GM12878 (cell line): ENCODE measurements around the gene CD84. TPM values are rescaled to one million over a fixed set of nuclear protein-coding genes. Genes with fewer than 3 reads are reported as not detected.

Experiments
- ATAC-seq: fragments of 200-7000 bp; cut with Tn5 transposase; 3 replicates; pipeline ENCODE4 v1.9.1; 2020; ENCODE audit warnings: mild to moderate bottlenecking, moderate library complexity
- BruUV-seq: library from RNA; stranded (reverse); fragments of 400-500 nt; replicated peaks from 2 replicates; lab custom pipeline; 2021; lab: Mats Ljungman, UMichigan
- CTCF ChIA-PET: fragments of 300-600 bp; sonication (Branson Sonifier 250); formaldehyde crosslinking; extraction: SDS; loops from one replicate; lab custom pipeline; 2021; ENCODE audit warnings: inconsistent platforms; lab: Yijun Ruan, JAX
- POLR2A ChIA-PET: fragments of 350-600 bp; formaldehyde crosslinking; extraction: SDS; loops from one replicate; lab custom pipeline; 2021; ENCODE audit warnings: inconsistent platforms; lab: Charles Lee
- RAD21 ChIA-PET: fragments of 300-600 bp; sonication (Branson Sonifier 250); formaldehyde crosslinking; loops from one replicate; lab custom pipeline; 2023; ENCODE audit warnings: antibody characterized with exemption; ENCODE audit not compliant: unreplicated experiment; lab: Charles Lee
- SMC1A ChIA-PET: fragments of 300-600 bp; sonication (Branson Sonifier 250); formaldehyde crosslinking; loops from one replicate; lab custom pipeline; 2023; ENCODE audit not compliant: unreplicated experiment, uncharacterized antibody; lab: Charles Lee
- DNase-seq: peaks from one replicate; pipeline ENCODE4 v3.0.0-alpha.2; 2011; ENCODE audit warnings: low read depth, low spot score
- FAIRE-seq: peaks from 3 replicates; lab custom pipeline; 2011; peaks lifted over from hg19 to GRCh38; lab: Jason Lieb, UNC
- H2AFZ ChIP-seq: 2 replicates; pipeline ENCODE4 v1.6.0; 2011; ENCODE audit warnings: low read depth, low read length, control low read depth; ENCODE audit not compliant: control insufficient read depth
- H3K27ac ChIP-seq: 2 replicates; pipeline ENCODE4 v1.5.1; 2011; ENCODE audit warnings: control low read depth; ENCODE audit not compliant: control insufficient read depth, insufficient read depth
- H3K27me3 ChIP-seq, 2 experiments: replicated peaks in 1 of 2; 2 replicates each; pipeline versions ENCODE4 v1.6.0 to v1.6.1; 2011; ENCODE audit warnings: low read length in 1 of 2; ENCODE audit not compliant: control insufficient read depth in 2 of 2, insufficient read depth in 2 of 2
- H3K36me3 ChIP-seq, 2 experiments: 2 replicates each; pipeline ENCODE4 v1.5.1; 2011; ENCODE audit warnings: low read length in 1 of 2; ENCODE audit not compliant: control insufficient read depth in 2 of 2, insufficient read depth in 2 of 2
- H3K4me1 ChIP-seq: 2 replicates; pipeline ENCODE4 v1.6.1; 2011; ENCODE audit warnings: mild to moderate bottlenecking, low read length, moderate library complexity, mixed read lengths; ENCODE audit not compliant: control insufficient read depth, insufficient read depth
- H3K4me2 ChIP-seq: 2 replicates; pipeline ENCODE4 v1.6.0; 2011; ENCODE audit warnings: control low read depth; ENCODE audit not compliant: control insufficient read depth, insufficient read depth
- H3K4me3 ChIP-seq: fragments of 200-600 bp; sonication (generic); 2 replicates; pipeline ENCODE4 v1.5.1; 2016
- H3K79me2 ChIP-seq: 2 replicates; pipeline ENCODE4 v1.6.0; 2011; ENCODE audit warnings: low read length; ENCODE audit not compliant: control insufficient read depth, insufficient read depth
- H3K9ac ChIP-seq: 2 replicates; pipeline ENCODE4 v1.8.0; 2011; ENCODE audit warnings: low read length, control low read depth, mixed read lengths; ENCODE audit not compliant: control insufficient read depth, insufficient read depth
- H3K9me3 ChIP-seq: replicated peaks from 3 replicates; pipeline ENCODE4 v1.5.1; 2011; ENCODE audit warnings: mild to moderate bottlenecking, low read length; ENCODE audit not compliant: control insufficient read depth, insufficient read depth
- H4K20me1 ChIP-seq: 2 replicates; pipeline ENCODE4 v1.6.0; 2011; ENCODE audit not compliant: control insufficient read depth, insufficient read depth
- BCL11A ChIP-seq: IDR thresholded peaks from 2 replicates; pipeline ENCODE4 v1.6.1; 2011; ENCODE audit warnings: low read depth, low read length
- CHD2 ChIP-seq: IDR thresholded peaks from 2 replicates; pipeline ENCODE4 v1.6.1; 2011; ENCODE audit warnings: low read depth, low read length, improper control_type of control experiment, borderline replicate concordance
- ESRRA ChIP-seq: IDR thresholded peaks from 2 replicates; pipeline ENCODE4 v1.6.1; 2012; ENCODE audit warnings: mild to moderate bottlenecking, low read length, improper control_type of control experiment
- FOXK2 ChIP-seq: fragments of 450-650 bp; IDR thresholded peaks from 2 replicates; pipeline ENCODE4 v1.6.1; 2017; ENCODE audit warnings: mild to moderate bottlenecking, moderate library complexity
- NRF1 ChIP-seq: conservative IDR thresholded peaks from 2 replicates; pipeline ENCODE4 v1.6.1; 2011; ENCODE audit warnings: mild to moderate bottlenecking, low read depth, low read length, improper control_type of control experiment
- PAX5 ChIP-seq: IDR thresholded peaks from 2 replicates; pipeline ENCODE4 v1.6.1; 2011; ENCODE audit warnings: low read depth, low read length, borderline replicate concordance
- RAD51 ChIP-seq: fragments of 450-650 bp; IDR thresholded peaks from 2 replicates; pipeline ENCODE4 v1.6.1; 2016; ENCODE audit warnings: moderate library complexity, mild to moderate bottlenecking, inconsistent platforms
- SMAD5 ChIP-seq: IDR thresholded peaks from 2 replicates; pipeline ENCODE4 v1.6.1; 2016; ENCODE audit warnings: antibody characterized with exemption, low read depth
- SMARCA5 ChIP-seq: fragments of 450-650 bp; IDR thresholded peaks from 2 replicates; pipeline ENCODE4 v1.6.1; 2017; ENCODE audit warnings: mild to moderate bottlenecking
- SRF ChIP-seq, 2 experiments: IDR thresholded peaks; 2 replicates each; pipeline ENCODE4 v1.6.1; 2011; ENCODE audit warnings: low read depth in 2 of 2, low read length in 2 of 2, mild to moderate bottlenecking in 1 of 2, moderate library complexity in 1 of 2
- WGBS: methylation state at CpG from one replicate; pipeline ENCODE4 v1.1.6; 2016; ENCODE audit warnings: low lambda C conversion rate; ENCODE audit not compliant: insufficient replicate concordance, insufficient coverage; ENCODE audit errors: missing lambda C conversion rate; 5-methylcytosine and 5-hydroxymethylcytosine counted together
- in situ Hi-C: fragments of 300-500 bp; cut with MboI; formaldehyde crosslinking; loops from 9 replicates; pipeline ENCODE4 v1.14.3; 2018; ENCODE audit warnings: mixed read lengths
- intact Hi-C: fragments of 100-400 bp; cut with micrococcal nuclease; formaldehyde crosslinking; loops from one replicate; pipeline ENCODE4 v1.14.2; 2022; ENCODE audit not compliant: unreplicated experiment
- polyA plus RNA-seq, 11 experiments: library from polyadenylated mRNA; depleted of rRNA in 4 of 11; unstranded in 6 of 11; stranded (reverse) in 5 of 11; fragments of >200 nt; fragmentation: Nextera tagmentation in 4 of 11; fragmentation: Illumina TruSeq in 1 of 11; extraction: Ambion mirVana in 4 of 11; extraction: Trizol in 1 of 11; gene quantifications; 1 replicate in 1 of 11; 2 replicates in 10 of 11; pipeline versions ENCODE4 v1.2.1 to v1.2.3, GENCODE V29; 2011 to 2016; ENCODE audit warnings: inconsistent platforms in 2 of 11, missing spikeins in 2 of 11, low read depth in 1 of 11
- total RNA-seq, 4 experiments: library from RNA; depleted of rRNA in 3 of 4; stranded (reverse); fragments of >200 nt in 3 of 4; fragmentation: Illumina TruSeq in 1 of 4; extraction: Trizol in 1 of 4; gene quantifications; 2 replicates each; pipeline versions ENCODE4 v1.2.1 to v1.2.3, GENCODE V29; 2013 to 2021
- TF ChIP-seq, protein P1 (sequence below): fragments of 450-650 bp; formaldehyde crosslinking; IDR thresholded peaks from 2 replicates; pipeline ENCODE4 v1.4.0; 2022; ENCODE audit warnings: mild to moderate bottlenecking, moderate library complexity
- TF ChIP-seq, protein P2 (sequence below): fragments of 450-650 bp; IDR thresholded peaks from 2 replicates; pipeline ENCODE4 v1.6.1; 2017; ENCODE audit warnings: mild to moderate bottlenecking

Gene CD84
- total and polyA plus RNA-seq, 10 of the 15 experiments (the other 5 are each of a cell fraction or from before 2014, with no cell fraction given), result 3.4 to 20.3 (median 11.7) TPM

DNA sequence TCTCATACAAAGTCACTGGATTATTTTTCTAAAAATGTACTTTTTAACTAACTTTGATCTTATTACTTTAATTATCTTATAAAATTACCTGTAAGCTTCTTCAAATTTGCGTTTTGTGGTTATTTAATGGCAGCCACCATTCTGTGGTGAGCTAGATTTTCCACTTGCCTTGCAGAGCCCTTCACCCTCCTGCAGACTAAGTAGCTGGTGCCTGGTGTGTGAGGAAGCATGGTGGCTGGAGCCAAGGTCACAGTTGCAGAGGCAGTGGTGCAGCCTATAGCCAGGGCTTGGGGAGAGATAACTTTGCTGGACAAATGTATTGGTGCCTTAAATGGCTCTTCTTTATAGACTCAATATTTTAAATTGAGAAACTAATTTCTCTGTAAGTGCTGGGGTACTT, 11.2 kb upstream of the CD84 start:
- RAD21 ChIA-PET, result interaction anchor here (0.9 to 2.1 kb wide), 5 partner anchors 15 to 158 kb away, joined by 3 to 7 read pairs (median 3); no protein-coding TSS in a partner anchor
- CTCF ChIA-PET, result interaction anchor here (0.9 to 3.2 kb wide), 4 partner anchors 10 to 41 kb away, joined by 3 to 13 read pairs (median 5); partner anchors contain the start of gene CD84
- no peak overlapping the region for H3K9ac ChIP-seq
- no peaks in the 10 kb centered on the region for H4K20me1 ChIP-seq
- WGBS, result 0% methylated on average over 1 of the region's 1 CpG
- intact Hi-C loops (no loop called here), in situ Hi-C loops (no loop called here)
- no peak overlapping the region for H3K4me3 ChIP-seq
- H3K27ac ChIP-seq, result no peak overlapping the region
- no peak overlapping the region for H2AFZ ChIP-seq
- no peaks in the 10 kb centered on the region for H3K79me2 ChIP-seq
- H3K4me1 ChIP-seq, result no peaks in the 10 kb centered on the region
- H3K9me3 ChIP-seq, result no peaks in the 10 kb centered on the region; the same call in 2 of the 3 replicates
- no peaks in the 10 kb centered on the region for H3K27me3 ChIP-seq
- POLR2A ChIA-PET, result interaction anchor here (1.2 to 2.0 kb wide), 3 partner anchors 10 to 15 kb away, joined by 3 to 6 read pairs (median 3); no protein-coding TSS in a partner anchor
- no peak for ATAC-seq
- no peaks in the 10 kb centered on the region for H3K36me3 ChIP-seq
- DNase-seq, result no peak
- SMC1A ChIA-PET, result interaction anchor here (0.7 to 5.0 kb wide), 7 partner anchors 12 to 147 kb away, joined by 3 to 31 read pairs (median 4); partner anchors contain the start of gene CD84
- no peak for FAIRE-seq
- no TSS peak for BruUV-seq
- TF ChIP-seq FOXK2 (no peak), SMARCA5 (no peak), BCL11A (no peak), CHD2 (no peak), SRF (IDR thresholded peaks at IDR 0.05; ENCODE audit: low read depth in 2 of 2, low read length in 2 of 2) (no peak), RAD51 (no peak), PAX5 (no peak), SMAD5 (no peak), ESRRA (no peak), NRF1 (no peak)
- TF ChIP-seq, protein P1, sequence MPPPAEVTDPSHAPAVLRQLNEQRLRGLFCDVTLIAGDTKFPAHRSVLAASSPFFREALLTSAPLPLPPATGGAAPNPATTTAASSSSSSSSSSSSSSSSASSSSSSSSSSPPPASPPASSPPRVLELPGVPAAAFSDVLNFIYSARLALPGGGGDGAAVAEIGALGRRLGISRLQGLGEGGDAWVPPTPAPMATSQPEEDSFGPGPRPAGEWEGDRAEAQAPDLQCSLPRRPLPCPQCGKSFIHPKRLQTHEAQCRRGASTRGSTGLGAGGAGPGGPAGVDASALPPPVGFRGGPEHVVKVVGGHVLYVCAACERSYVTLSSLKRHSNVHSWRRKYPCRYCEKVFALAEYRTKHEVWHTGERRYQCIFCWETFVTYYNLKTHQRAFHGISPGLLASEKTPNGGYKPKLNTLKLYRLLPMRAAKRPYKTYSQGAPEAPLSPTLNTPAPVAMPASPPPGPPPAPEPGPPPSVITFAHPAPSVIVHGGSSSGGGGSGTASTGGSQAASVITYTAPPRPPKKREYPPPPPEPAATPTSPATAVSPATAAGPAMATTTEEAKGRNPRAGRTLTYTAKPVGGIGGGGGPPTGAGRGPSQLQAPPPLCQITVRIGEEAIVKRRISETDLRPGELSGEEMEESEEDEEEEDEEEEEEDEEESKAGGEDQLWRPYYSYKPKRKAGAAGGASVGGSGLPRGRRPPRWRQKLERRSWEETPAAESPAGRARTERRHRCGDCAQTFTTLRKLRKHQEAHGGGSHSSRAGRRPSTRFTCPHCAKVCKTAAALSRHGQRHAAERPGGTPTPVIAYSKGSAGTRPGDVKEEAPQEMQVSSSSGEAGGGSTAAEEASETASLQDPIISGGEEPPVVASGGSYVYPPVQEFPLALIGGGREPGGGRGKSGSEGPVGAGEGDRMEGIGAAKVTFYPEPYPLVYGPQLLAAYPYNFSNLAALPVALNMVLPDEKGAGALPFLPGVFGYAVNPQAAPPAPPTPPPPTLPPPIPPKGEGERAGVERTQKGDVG (CRISPR knock-in tag), result no peak
- TF ChIP-seq, protein P2, sequence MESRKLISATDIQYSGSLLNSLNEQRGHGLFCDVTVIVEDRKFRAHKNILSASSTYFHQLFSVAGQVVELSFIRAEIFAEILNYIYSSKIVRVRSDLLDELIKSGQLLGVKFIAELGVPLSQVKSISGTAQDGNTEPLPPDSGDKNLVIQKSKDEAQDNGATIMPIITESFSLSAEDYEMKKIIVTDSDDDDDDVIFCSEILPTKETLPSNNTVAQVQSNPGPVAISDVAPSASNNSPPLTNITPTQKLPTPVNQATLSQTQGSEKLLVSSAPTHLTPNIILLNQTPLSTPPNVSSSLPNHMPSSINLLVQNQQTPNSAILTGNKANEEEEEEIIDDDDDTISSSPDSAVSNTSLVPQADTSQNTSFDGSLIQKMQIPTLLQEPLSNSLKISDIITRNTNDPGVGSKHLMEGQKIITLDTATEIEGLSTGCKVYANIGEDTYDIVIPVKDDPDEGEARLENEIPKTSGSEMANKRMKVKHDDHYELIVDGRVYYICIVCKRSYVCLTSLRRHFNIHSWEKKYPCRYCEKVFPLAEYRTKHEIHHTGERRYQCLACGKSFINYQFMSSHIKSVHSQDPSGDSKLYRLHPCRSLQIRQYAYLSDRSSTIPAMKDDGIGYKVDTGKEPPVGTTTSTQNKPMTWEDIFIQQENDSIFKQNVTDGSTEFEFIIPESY, result no peak
- H3K4me2 ChIP-seq, result no peak overlapping the region
